ENCODE results near the gene NTRK2. TPM values are rescaled to one million over a fixed set of nuclear protein-coding genes. Genes with fewer than 3 reads are reported as not detected.

The NTRK2 gene
- total RNA-seq, 1 experiment from 2014 or later = 0.06 TPM

GRCh38 chr9:85040821-85041465, 371.4 kb downstream of the NTRK2 start:
- DNase-seq (ENCODE audit: low spot score) = no peak
- Histone ChIP-seq H3K4me3 (ENCODE audit: low read depth, low read length, poor library complexity, severe bottlenecking) (no peak overlapping the region), H3K9me3 (ENCODE audit: low read depth, low read length, poor library complexity, severe bottlenecking) (no peaks in the 10 kb centered on the region), H3K36me3 (ENCODE audit: insufficient read depth, low read length, poor library complexity, severe bottlenecking) (no peaks in the 10 kb centered on the region), H3K27me3 (replicated peaks; ENCODE audit: insufficient read depth, low read depth, low read length, poor library complexity) (peaks cover 8% of the 10 kb centered on the region), H3K27ac (ENCODE audit: low read depth, low read length, poor library complexity, severe bottlenecking) (no peak overlapping the region), H3K4me1 (ENCODE audit: insufficient read depth, low read length, poor library complexity, severe bottlenecking) (no peaks in the 10 kb centered on the region)
- TF ChIP-seq EZH2 (IDR thresholded peaks at IDR 0.05; ENCODE audit: borderline replicate concordance, low read depth, low read length, poor library complexity, severe bottlenecking) = no peak
- TF ChIP-seq, protein P1, sequence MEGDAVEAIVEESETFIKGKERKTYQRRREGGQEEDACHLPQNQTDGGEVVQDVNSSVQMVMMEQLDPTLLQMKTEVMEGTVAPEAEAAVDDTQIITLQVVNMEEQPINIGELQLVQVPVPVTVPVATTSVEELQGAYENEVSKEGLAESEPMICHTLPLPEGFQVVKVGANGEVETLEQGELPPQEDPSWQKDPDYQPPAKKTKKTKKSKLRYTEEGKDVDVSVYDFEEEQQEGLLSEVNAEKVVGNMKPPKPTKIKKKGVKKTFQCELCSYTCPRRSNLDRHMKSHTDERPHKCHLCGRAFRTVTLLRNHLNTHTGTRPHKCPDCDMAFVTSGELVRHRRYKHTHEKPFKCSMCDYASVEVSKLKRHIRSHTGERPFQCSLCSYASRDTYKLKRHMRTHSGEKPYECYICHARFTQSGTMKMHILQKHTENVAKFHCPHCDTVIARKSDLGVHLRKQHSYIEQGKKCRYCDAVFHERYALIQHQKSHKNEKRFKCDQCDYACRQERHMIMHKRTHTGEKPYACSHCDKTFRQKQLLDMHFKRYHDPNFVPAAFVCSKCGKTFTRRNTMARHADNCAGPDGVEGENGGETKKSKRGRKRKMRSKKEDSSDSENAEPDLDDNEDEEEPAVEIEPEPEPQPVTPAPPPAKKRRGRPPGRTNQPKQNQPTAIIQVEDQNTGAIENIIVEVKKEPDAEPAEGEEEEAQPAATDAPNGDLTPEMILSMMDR (conservative IDR thresholded peaks at IDR 0.05; ENCODE audit: low read depth, low read length) = no peak
- BruUV-seq (replicated peaks) = no TSS peak
- POLR2A ChIA-PET (ENCODE audit: low non-redundant PET) = no interaction called here
- CTCF ChIA-PET = no interaction called here
- intact Hi-C loops (cut with micrococcal nuclease; ENCODE audit: unreplicated experiment) = no loop called here

- DNase-seq (ENCODE audit: low spot score) = no peak
- ChIA-PET CTCF (no interaction called here), POLR2A (ENCODE audit: low non-redundant PET) (no interaction called here)
- intact Hi-C loops (cut with micrococcal nuclease; ENCODE audit: unreplicated experiment) = no loop called here
- Histone ChIP-seq H3K36me3 (ENCODE audit: insufficient read depth, low read length, poor library complexity, severe bottlenecking) (no peaks in the 10 kb centered on the region), H3K9me3 (ENCODE audit: low read depth, low read length, poor library complexity, severe bottlenecking) (no peaks in the 10 kb centered on the region), H3K27me3 (replicated peaks; ENCODE audit: insufficient read depth, low read depth, low read length, poor library complexity) (peaks cover 11% of the 10 kb centered on the region), H3K4me1 (ENCODE audit: insufficient read depth, low read length, poor library complexity, severe bottlenecking) (no peaks in the 10 kb centered on the region), H3K4me3 (ENCODE audit: low read depth, low read length, poor library complexity, severe bottlenecking) (no peak overlapping the region), H3K27ac (ENCODE audit: low read depth, low read length, poor library complexity, severe bottlenecking) (no peak overlapping the region)
- no peak for TF ChIP-seq EZH2 (IDR thresholded peaks at IDR 0.05; ENCODE audit: borderline replicate concordance, low read depth, low read length, poor library complexity, severe bottlenecking)
- TF ChIP-seq, protein P1 (conservative IDR thresholded peaks at IDR 0.05; ENCODE audit: low read depth, low read length) = no peak
- BruUV-seq (replicated peaks) = no TSS peak
Observed at GRCh38 chr9:85041466-85042137, 372.1 kb downstream of the NTRK2 start.

DNA sequence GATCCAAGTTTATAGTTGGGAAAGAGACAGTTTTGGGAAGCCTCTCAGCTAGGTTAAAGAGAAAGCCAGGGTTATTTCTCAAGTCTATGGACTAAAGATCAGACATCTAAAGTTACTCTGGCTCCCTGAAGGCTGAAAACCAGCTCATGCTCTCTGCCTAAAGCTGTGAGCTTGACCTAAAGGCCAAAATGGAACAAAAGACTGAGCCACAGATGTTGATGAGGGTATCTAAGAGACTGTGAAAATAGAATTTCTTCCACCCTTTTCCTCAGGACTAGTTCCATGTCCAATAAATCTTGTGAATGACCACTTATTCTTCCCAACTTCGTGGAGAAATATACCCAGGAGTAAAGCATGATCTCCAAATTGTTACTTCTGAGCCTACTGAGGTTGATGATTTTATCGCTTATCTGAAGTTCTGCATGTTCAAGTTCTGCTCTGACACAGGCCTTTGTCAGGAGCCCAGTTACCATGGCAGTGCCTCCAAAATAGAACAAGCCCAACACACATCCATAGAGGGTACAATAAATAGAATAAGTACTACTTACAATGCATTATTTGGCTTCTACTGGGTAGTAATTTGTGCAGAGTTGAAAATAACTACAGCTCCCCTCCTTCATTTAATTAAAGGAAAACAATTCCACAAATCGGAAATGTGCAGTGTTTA, 373.6 kb downstream of the NTRK2 start:
- intact Hi-C loops (cut with micrococcal nuclease; ENCODE audit: unreplicated experiment) = no loop called here
- Histone ChIP-seq H3K36me3 (ENCODE audit: insufficient read depth, low read length, poor library complexity, severe bottlenecking) (no peaks in the 10 kb centered on the region), H3K4me3 (ENCODE audit: low read depth, low read length, poor library complexity, severe bottlenecking) (no peak overlapping the region), H3K9me3 (ENCODE audit: low read depth, low read length, poor library complexity, severe bottlenecking) (no peaks in the 10 kb centered on the region), H3K27me3 (replicated peaks; ENCODE audit: insufficient read depth, low read depth, low read length, poor library complexity) (peaks cover 11% of the 10 kb centered on the region), H3K4me1 (ENCODE audit: insufficient read depth, low read length, poor library complexity, severe bottlenecking) (no peaks in the 10 kb centered on the region), H3K27ac (ENCODE audit: low read depth, low read length, poor library complexity, severe bottlenecking) (no peak overlapping the region)
- TF ChIP-seq, protein P1 (conservative IDR thresholded peaks at IDR 0.05; ENCODE audit: low read depth, low read length) = no peak
- no peak for TF ChIP-seq EZH2 (IDR thresholded peaks at IDR 0.05; ENCODE audit: borderline replicate concordance, low read depth, low read length, poor library complexity, severe bottlenecking)
- no TSS peak for BruUV-seq (replicated peaks)
- no peak for DNase-seq (ENCODE audit: low spot score)
- ChIA-PET CTCF (no interaction called here), POLR2A (ENCODE audit: low non-redundant PET) (no interaction called here)

Measured in A673 (cell line).